ENCODE measurements around the gene IGLON5.

The IGLON5 gene

GRCh38 chr19:51311351-51312257 is at the start of gene IGLON5:
TSS of gene IGLON5 (plus strand) at chr19:51311644. CDS start at chr19:51311848, 204 bp downstream.
- no peak for DNase-seq (ENCODE audit: low spot score)

- no peak for DNase-seq (ENCODE audit: low spot score)
Measured at GRCh38 chr19:51263808-51264207, 47.6 kb upstream of the IGLON5 start.

GRCh38 chr19:51271067-51271466 is 40.4 kb upstream of the IGLON5 start:
- no peak for DNase-seq (ENCODE audit: low spot score)

- DNase-seq (ENCODE audit: low spot score), result peak; percentile 25
Measured at GRCh38 chr19:51272183-51272810, 39.1 kb upstream of the IGLON5 start.

GRCh38 chr19:51274049-51274770 is 37.2 kb upstream of the IGLON5 start:
- DNase-seq (ENCODE audit: low spot score), result no peak

GRCh38 chr19:51277112-51277511 is 34.3 kb upstream of the IGLON5 start:
- no peak for DNase-seq (ENCODE audit: low spot score)

- DNase-seq (ENCODE audit: low spot score), result no peak
Measured at GRCh38 chr19:51282335-51282734, 29.1 kb upstream of the IGLON5 start.

- no peak for DNase-seq (ENCODE audit: low spot score)
Measured at GRCh38 chr19:51285682-51286081, 25.8 kb upstream of the IGLON5 start.

- DNase-seq (ENCODE audit: low spot score), result no peak
Measured at GRCh38 chr19:51289635-51290034, 21.8 kb upstream of the IGLON5 start.

- no peak for DNase-seq (ENCODE audit: low spot score)
Measured at GRCh38 chr19:51292971-51293370, 18.5 kb upstream of the IGLON5 start.

GRCh38 chr19:51293571-51294210 is 17.8 kb upstream of the IGLON5 start:
- DNase-seq (ENCODE audit: low spot score), result no peak

- DNase-seq (ENCODE audit: low spot score), result peak; percentile 35
Measured at GRCh38 chr19:51294211-51294976, 17.1 kb upstream of the IGLON5 start.

GRCh38 chr19:51294977-51295375 is 16.5 kb upstream of the IGLON5 start:
- no peak for DNase-seq (ENCODE audit: low spot score)

GRCh38 chr19:51295382-51296126 is 15.9 kb upstream of the IGLON5 start:
- no peak for DNase-seq (ENCODE audit: low spot score)

GRCh38 chr19:51296336-51297093 is 14.9 kb upstream of the IGLON5 start:
- DNase-seq (ENCODE audit: low spot score), result peak; percentile 4

- no peak for DNase-seq (ENCODE audit: low spot score)
Measured at GRCh38 chr19:51297406-51297805, 14.0 kb upstream of the IGLON5 start.

GRCh38 chr19:51301266-51301665 is 10.2 kb upstream of the IGLON5 start:
- no peak for DNase-seq (ENCODE audit: low spot score)

- no peak for DNase-seq (ENCODE audit: low spot score)
Measured at GRCh38 chr19:51305479-51305878, 6.0 kb upstream of the IGLON5 start.

- no peak for DNase-seq (ENCODE audit: low spot score)
Measured at GRCh38 chr19:51316688-51317087, 5.2 kb downstream of the IGLON5 start.

- DNase-seq (ENCODE audit: low spot score), result no peak
Measured at GRCh38 chr19:51317376-51317775, 5.9 kb downstream of the IGLON5 start.
